GM21526 (cell line): ENCODE results near the gene POGLUT2.

Source experiments
- ATAC-seq: cut with Tn5 transposase; IDR thresholded peaks from one replicate; pipeline ENCODE4 v1.9.1; 2021; ENCODE audit warnings: moderate library complexity; ENCODE audit not compliant: unreplicated experiment, low FRiP score

POGLUT2 gene

DNA sequence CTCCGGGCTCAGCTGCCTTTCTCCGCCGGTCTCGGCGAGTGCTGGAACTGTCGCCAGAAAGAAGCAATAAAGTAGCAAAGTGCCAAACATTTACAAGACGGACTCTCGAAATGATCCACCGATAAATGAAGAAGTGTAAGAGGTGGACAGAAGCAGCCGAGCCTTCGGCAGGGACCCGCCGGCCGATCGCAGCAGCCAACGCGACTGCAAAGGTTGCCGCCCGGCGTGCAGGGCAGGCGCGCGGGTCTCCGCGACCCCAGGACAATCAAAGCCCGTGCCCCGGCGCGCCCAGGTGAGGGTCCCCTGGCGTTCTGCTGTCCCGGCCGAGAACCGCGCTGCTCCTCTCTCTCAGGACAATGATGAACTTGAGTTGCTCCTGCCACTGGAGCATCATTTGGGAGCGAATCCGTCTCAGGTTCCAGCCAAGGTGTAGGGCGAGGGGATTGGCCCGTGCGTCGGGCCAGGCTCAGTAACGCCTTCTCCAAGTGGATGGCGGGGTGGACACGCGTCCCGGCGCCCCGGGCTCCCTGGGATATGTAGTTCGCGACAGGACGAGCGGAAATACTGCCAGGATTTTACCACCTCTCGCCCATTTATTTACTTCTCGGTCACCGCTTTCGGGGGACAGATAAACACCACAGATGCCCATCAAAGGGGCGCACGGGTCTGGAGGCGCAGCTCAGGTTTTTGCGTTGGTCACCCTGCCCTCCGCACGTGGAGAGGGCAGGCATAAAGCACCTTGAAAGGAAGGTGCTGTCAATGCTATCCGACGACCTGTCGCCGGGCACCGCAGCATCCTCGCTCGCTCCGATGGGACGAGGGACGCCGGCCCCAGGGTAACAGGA lies at the start of gene POGLUT2, which contains the start of gene BIVM:
Gene POGLUT2 (minus strand): TSS at position 396 of the 845 bp plus-strand sequence. CDS start 306 bp downstream, at position 90.
Gene BIVM (plus strand): TSS at position 539 of the 845 bp plus-strand sequence. CDS start 8,149 bp downstream, outside the sequence.
- peak; percentile 80 for ATAC-seq

DNA sequence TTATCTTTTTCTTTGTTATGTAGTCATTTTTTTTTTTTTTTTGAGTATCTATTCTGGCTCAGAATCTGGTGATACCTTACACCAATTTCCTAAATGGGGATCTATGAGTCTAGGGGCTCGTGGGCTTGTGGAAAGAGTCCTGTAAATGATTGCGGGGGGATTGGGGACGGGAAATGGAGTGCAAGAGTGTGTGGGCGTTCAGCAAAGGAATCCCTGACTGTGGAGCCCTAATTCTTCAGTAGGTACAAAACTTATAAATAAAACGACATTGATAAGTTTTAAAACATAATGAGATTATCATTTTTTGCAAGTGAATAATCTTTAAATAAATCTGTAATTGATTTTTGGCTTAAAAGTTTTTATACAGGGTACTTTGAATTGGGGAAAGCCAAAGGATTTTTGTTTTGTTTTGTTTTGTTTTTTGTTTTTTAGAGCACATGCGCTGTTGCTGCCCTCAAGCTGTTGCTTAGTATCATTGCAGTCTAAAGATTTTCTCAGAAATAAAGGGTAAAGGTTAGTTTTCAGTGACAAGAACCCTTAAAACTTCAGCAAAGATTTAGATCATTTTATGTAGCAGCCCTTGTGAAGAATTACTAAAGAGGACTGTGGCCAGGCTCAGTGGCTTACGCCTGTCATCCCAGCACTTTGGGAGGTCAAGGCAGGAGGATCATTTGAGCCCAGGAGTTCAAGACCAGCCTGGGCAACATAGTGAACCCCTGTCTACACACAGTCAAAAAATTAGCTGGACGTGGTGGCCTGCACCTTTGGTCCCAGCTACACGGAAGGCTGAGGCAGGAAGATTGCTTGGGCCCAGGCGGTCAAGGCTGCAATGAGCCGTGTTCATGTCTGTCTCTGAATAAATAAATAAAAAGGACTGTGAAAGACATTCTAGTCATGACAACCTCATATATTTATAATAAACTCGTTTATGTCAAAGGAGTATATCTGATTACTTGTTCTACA lies 48.8 kb upstream of the POGLUT2 start:
- ATAC-seq, result peak; percentile 17

- peak; percentile 44 for ATAC-seq
These were observed 47.7 kb upstream of the POGLUT2 start for GRCh38 chr13:102846261-102847015.

GRCh38 chr13:102845630-102846260 lies 47.0 kb upstream of the POGLUT2 start, which contains the start of gene ERCC5:
Gene ERCC5 (plus strand): TSS chr13:102846032. CDS start chr13:102846267, 235 bp downstream.
- ATAC-seq, result peak; percentile 84

DNA sequence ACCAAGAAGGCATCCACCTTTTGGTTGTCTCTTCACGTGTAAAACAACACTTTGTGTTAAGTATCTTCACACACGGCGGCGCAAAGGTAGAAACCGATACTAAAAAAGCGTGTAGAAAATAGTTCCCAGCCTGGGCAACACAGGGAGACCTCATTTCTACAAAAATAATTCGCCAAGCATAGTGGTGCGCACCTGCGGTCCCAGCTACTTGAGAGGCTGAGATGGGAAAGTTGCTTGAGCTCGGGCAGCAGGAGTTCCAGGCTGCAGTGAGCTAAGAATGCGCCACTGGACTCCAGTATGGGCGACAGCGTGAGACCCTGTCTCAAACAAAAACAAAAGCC lies 46.5 kb upstream of the POGLUT2 start:
- peak; percentile 25 for ATAC-seq

- no peak for ATAC-seq
These were observed 40.7 kb upstream of the POGLUT2 start for GRCh38 chr13:102839462-102839861.

GRCh38 chr13:102838982-102839381 lies 40.2 kb upstream of the POGLUT2 start:
- ATAC-seq, result no peak

DNA sequence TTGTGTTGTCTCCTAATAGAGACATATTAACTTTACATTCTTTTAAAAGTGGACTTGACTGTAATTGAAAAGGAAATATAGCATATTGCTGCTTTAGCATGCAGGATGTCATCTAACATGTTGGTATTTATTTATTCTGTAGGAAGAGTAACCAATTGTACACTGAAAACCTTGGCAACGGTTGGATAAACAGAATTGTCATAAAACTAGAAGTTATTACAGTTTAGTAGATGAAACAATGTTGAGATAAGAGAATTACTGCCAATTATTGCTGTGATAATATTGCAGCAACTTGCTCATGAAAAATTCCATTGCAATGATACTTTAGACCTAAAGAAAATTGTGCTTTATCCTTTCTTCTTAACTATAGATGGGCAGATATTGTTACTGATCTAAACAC lies 39.5 kb upstream of the POGLUT2 start:
- ATAC-seq, result no peak

GRCh38 chr13:102836471-102836870 lies 37.7 kb upstream of the POGLUT2 start:
- ATAC-seq, result no peak

- ATAC-seq, result no peak
These were observed 31.9 kb upstream of the POGLUT2 start for GRCh38 chr13:102830646-102831045.

- ATAC-seq, result no peak
These were observed 27.3 kb upstream of the POGLUT2 start for GRCh38 chr13:102825921-102826706.

DNA sequence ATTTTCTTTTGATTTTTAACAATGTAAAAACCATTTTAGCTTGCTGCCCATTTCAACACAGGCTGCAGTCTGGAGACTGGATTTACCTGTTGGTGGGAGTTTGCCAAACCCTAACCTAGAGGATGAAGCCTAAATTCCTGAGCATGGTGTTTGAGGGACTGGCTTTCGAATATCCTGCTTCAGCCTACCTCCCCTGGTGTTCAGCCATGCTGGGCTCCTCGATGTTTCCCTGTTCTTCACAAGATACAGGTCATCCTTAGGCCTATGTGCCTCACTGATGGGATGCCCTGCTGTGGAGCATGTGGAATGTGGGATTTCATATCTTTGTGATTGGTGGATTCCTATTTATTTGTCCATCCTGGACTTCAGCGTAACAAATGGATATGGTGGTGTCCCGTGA lies 26.6 kb upstream of the POGLUT2 start:
- no peak for ATAC-seq

DNA sequence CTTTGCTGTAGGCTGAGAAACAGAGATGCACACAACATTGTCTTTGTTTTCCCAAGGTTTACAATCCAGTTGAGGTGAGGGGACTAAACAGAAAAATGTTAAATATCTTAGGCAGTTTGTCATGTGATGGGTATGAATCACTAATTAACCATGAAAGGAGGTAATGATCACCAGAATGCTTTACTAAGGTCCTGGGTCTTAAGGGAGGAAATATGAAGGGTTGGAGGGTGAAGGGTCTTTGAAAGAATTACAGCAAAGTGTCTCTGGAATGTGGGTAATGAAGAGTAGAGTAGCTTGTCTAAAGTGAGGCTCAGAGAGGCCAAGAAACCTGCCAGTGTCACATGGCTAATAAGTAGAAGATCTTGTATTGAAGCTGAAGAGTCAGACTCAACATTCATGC lies 19.1 kb upstream of the POGLUT2 start:
- ATAC-seq, result no peak

DNA sequence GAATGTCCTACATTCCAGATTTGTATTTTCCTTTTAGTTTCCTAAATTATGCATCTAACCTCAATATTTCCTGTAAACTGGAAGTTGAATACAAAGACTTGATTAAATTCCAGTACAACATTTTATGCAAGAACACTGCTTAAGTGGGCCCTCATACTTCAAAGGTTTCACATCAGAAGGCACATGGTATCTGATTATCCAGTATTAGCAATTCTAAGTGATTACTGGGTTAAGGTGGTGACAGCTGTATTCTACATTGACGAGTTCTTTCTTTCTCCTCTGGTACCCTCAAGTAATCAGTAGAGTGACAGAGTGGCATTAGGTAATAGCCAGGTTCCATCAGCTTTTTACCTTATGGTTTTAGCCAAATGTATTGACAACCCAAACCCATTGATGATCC lies 18.5 kb upstream of the POGLUT2 start:
- ATAC-seq, result no peak

DNA sequence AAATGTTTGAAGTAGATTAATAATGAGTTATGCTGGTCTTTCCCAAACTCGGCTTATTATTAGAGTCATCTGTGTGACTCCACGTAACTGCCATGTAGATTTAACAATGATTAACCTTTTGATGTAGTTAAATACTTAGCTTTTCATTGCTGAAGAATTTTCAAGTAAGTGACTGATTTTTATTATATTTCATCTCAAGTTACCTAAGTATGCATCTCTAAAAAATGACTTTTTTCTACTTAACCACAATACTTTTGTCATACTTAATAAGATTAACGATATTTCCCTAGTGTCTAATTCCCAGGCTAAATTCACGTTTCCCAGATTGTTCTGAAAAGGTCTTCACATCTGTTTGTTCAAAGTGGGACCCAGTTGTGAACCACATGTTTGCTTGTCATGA lies 17.9 kb upstream of the POGLUT2 start:
- no peak for ATAC-seq

DNA sequence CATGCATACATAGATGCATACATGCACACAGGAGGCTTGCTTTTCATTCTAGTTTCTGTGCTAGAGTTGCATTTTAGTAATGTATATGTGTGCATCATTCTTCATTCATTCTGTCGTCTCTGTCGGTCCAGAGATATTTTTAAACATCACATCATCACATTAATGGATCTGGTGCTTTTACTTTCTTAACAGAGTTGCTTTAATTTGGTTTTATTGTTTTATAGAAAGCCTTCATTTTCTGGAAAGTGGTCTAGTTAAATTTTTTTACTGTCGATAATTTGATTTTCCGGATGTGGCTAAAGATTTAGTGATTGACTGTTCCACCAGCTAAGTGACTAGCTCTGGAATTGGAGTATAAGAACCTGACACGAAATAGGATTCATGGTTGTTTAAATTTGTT lies 17.0 kb upstream of the POGLUT2 start:
- ATAC-seq, result no peak

DNA sequence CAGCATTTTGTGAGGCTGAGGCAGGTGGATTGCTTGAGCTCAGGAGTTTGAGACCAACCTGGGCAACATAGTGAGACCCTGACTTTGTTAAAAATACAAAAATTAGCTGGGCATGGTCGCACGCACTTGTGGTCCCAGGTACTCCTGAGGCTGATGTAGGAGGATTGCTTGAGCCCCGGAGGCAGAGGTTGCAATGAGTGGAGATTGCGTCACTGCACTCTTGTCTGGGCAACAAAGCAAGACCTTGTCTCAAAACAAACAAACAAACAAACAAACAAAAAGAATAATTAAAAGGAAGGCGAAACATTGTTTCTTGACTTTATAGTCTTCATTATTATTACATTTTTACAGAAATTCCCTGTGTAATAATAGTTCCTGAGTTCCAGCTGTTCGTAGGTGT lies 16.0 kb upstream of the POGLUT2 start:
- no peak for ATAC-seq

- peak; percentile 62 for ATAC-seq
These were observed 15.3 kb upstream of the POGLUT2 start for GRCh38 chr13:102814025-102814607.
